Sigmoid colon (tissue), 4 donors: ENCODE data around the gene DLGAP4.

Source experiments
- POLR2A ChIP-seq, 2 donors: fragments of 450-650 bp; IDR thresholded peaks; one replicate each; pipeline ENCODE4 v1.6.1; 2016; ENCODE audit warnings: antibody characterized with exemption in 2 of 2, mild to moderate bottlenecking in 2 of 2, moderate library complexity in 2 of 2
- POLR2AphosphoS5 ChIP-seq, 4 donors: sonication (generic); formaldehyde crosslinking; IDR thresholded peaks; one replicate each; pipeline ENCODE4 v1.6.1; 2017; ENCODE audit warnings: antibody characterized with exemption in 4 of 4
- TF ChIP-seq, protein P1 (sequence below), 4 experiments: fragments of 450-650 bp in 3 of 4; fragments of 200-600 bp in 1 of 4; IDR thresholded peaks; one replicate each; pipeline ENCODE4 v1.5.1; 2016 to 2019; ENCODE audit warnings: antibody characterized with exemption in 4 of 4, mild to moderate bottlenecking in 3 of 4, moderate library complexity in 2 of 4

DNA sequence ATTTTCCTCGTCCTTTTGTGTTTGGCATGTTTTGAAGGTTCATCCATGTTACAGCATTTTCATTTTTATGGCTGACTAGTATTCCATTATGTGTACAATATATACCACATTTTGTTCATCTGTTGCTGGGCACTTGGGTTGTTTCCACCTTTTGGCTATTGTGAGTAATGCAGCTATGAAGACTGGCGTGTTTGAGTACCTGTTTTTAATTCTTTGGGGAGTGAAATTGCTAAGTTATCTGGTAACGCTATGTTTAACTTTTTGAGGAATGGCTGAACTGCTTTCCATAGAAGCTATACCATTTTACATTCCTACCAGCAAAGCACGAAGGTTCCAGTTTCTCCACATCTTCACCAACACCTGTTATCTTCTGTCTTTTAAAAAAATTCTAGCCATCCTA, 198.2 kb downstream of the DLGAP4 start:
- TF ChIP-seq, protein P1, sequence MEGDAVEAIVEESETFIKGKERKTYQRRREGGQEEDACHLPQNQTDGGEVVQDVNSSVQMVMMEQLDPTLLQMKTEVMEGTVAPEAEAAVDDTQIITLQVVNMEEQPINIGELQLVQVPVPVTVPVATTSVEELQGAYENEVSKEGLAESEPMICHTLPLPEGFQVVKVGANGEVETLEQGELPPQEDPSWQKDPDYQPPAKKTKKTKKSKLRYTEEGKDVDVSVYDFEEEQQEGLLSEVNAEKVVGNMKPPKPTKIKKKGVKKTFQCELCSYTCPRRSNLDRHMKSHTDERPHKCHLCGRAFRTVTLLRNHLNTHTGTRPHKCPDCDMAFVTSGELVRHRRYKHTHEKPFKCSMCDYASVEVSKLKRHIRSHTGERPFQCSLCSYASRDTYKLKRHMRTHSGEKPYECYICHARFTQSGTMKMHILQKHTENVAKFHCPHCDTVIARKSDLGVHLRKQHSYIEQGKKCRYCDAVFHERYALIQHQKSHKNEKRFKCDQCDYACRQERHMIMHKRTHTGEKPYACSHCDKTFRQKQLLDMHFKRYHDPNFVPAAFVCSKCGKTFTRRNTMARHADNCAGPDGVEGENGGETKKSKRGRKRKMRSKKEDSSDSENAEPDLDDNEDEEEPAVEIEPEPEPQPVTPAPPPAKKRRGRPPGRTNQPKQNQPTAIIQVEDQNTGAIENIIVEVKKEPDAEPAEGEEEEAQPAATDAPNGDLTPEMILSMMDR (IDR thresholded peaks at IDR 0.05): no peak
- no peak for TF ChIP-seq POLR2A (IDR thresholded peaks at IDR 0.05)
- TF ChIP-seq POLR2AphosphoS5 (IDR thresholded peaks at IDR 0.05): no peak
